Esophagus muscularis mucosa (tissue), 4 donors: ENCODE measurements around the gene IGFBP1.
"Not testable (repeated sequence)": the region's sequence is repeated elsewhere in the genome, so short reads cannot be mapped to it uniquely, and the experiment has no call there.

Experiments
- EP300 ChIP-seq: sonication (generic); formaldehyde crosslinking; IDR thresholded peaks from one replicate; pipeline ENCODE4 v1.6.1; 2017; ENCODE audit warnings: antibody characterized with exemption
- POLR2A ChIP-seq: fragments of 450-650 bp; IDR thresholded peaks from one replicate; pipeline ENCODE4 v1.6.1; 2017; ENCODE audit warnings: antibody characterized with exemption, moderate library complexity, mild to moderate bottlenecking, low read depth
- TF ChIP-seq, protein P1 (sequence below), 3 experiments: fragments of 200-600 bp in 2 of 3; fragments of 450-650 bp in 1 of 3; sonication (generic) in 2 of 3; IDR thresholded peaks; one replicate each; pipeline ENCODE4 v1.5.1; 2017 to 2019; ENCODE audit warnings: antibody characterized with exemption in 3 of 3, mild to moderate bottlenecking in 2 of 3, moderate library complexity in 1 of 3

DNA sequence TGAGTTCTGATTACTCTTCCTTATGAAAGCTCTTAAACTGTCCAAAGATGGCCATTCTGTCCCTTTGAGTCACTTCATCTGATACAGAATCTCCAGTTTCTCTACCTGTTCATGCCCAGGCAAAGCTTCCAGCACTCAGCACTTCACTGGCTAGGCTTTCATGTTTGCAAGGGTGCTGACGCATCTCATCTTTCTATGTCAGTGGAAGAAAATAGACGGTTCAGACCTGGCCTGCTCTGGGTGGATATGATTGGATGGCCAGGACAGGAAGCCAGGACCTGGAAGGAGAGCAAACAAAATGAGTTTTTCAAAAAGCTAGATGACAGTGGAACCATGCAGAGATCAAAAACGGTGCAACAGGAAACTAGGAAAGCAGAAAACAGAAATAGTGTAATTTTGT lies 32.6 kb upstream of the IGFBP1 start:
- TF ChIP-seq, protein P1, sequence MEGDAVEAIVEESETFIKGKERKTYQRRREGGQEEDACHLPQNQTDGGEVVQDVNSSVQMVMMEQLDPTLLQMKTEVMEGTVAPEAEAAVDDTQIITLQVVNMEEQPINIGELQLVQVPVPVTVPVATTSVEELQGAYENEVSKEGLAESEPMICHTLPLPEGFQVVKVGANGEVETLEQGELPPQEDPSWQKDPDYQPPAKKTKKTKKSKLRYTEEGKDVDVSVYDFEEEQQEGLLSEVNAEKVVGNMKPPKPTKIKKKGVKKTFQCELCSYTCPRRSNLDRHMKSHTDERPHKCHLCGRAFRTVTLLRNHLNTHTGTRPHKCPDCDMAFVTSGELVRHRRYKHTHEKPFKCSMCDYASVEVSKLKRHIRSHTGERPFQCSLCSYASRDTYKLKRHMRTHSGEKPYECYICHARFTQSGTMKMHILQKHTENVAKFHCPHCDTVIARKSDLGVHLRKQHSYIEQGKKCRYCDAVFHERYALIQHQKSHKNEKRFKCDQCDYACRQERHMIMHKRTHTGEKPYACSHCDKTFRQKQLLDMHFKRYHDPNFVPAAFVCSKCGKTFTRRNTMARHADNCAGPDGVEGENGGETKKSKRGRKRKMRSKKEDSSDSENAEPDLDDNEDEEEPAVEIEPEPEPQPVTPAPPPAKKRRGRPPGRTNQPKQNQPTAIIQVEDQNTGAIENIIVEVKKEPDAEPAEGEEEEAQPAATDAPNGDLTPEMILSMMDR (IDR thresholded peaks at IDR 0.05) = not testable (repeated sequence)
- TF ChIP-seq POLR2A, EP300: not testable (repeated sequence)
